Gastrocnemius medialis (tissue), 4 donors: ENCODE data around the gene OR5K1. TPM values are rescaled to one million over a fixed set of nuclear protein-coding genes. Genes with fewer than 3 reads are reported as not detected.

Experiments used
- ATAC-seq, 2 donors: fragments of 150-250 bp; one replicate each; pipeline ENCODE4 v1.9.1; 2016
- DNase-seq, 2 donors: peaks; one replicate each; pipeline ENCODE4 v3.0.0-alpha.2; 2019
- H3K27ac ChIP-seq, 4 donors: fragments of 200-600 bp; sonication (generic); 1 replicate in 1 of 4; 2 replicates in 3 of 4; pipeline ENCODE4 v1.5.1; 2016 to 2018; ENCODE audit warnings: mild to moderate bottlenecking in 2 of 4, moderate library complexity in 1 of 4
- H3K27me3 ChIP-seq, 3 donors: fragments of 200-600 bp; sonication (generic) in 2 of 3; 1 replicate in 1 of 3; 2 replicates in 2 of 3; pipeline versions ENCODE4 v1.5.1 to v1.6.0; 2016 to 2019; ENCODE audit warnings: mild to moderate bottlenecking in 1 of 3, moderate library complexity in 1 of 3
- H3K36me3 ChIP-seq, 2 donors: fragments of 200-600 bp; sonication (generic) in 1 of 2; one replicate each; pipeline ENCODE4 v1.5.1; 2017 to 2018
- H3K4me1 ChIP-seq, 2 donors: fragments of 200-600 bp; sonication (generic) in 1 of 2; one replicate each; pipeline ENCODE4 v1.5.1; 2016 to 2017; ENCODE audit warnings: mild to moderate bottlenecking in 2 of 2
- H3K4me3 ChIP-seq, 4 donors: fragments of 200-600 bp; sonication (generic) in 3 of 4; 1 replicate in 1 of 4; 2 replicates in 3 of 4; pipeline ENCODE4 v1.5.1; 2016 to 2019; ENCODE audit warnings: mild to moderate bottlenecking in 2 of 4
- H3K9me3 ChIP-seq, 3 donors: fragments of 200-600 bp; sonication (generic) in 2 of 3; 1 replicate in 1 of 3; 2 replicates in 2 of 3; pipeline ENCODE4 v1.5.1; 2016 to 2019
- POLR2A ChIP-seq, 2 donors: fragments of 450-650 bp; IDR thresholded peaks; one replicate each; pipeline ENCODE4 v1.6.1; 2017; ENCODE audit warnings: antibody characterized with exemption in 2 of 2, mild to moderate bottlenecking in 2 of 2, moderate library complexity in 2 of 2
- in situ Hi-C, 4 donors: fragments of 200-750 bp; cut with MboI; loops; one replicate each; pipeline versions ENCODE4 v1.15.0 to v1.8.0; 2017; ENCODE audit warnings: low sequenced_read_pairs in 4 of 4
- intact Hi-C: fragments of 100-400 bp; cut with DNase I; formaldehyde crosslinking; loops from one replicate; pipeline ENCODE4 v1.15.1; 2023; ENCODE audit warnings: low total_unique reads
- total RNA-seq, 4 donors: library from RNA; depleted of rRNA; stranded (reverse); fragments of >200 nt; gene quantifications; one replicate each; pipeline versions ENCODE4 v1.1.0 to v1.2.3, GENCODE V29; 2016
- TF ChIP-seq, protein P1 (sequence below), 5 experiments: fragments of 450-650 bp in 3 of 5; fragments of 200-600 bp in 2 of 5; sonication (generic) in 2 of 5; IDR thresholded peaks in 4 of 5; conservative IDR thresholded peaks in 1 of 5; 1 replicate in 4 of 5; 2 replicates in 1 of 5; pipeline ENCODE4 v1.5.1; 2016 to 2019; ENCODE audit warnings: antibody characterized with exemption in 5 of 5, mild to moderate bottlenecking in 3 of 5, moderate library complexity in 3 of 5

OR5K1 gene
- total RNA-seq, 4 donors from 2014 or later = not detected

DNA sequence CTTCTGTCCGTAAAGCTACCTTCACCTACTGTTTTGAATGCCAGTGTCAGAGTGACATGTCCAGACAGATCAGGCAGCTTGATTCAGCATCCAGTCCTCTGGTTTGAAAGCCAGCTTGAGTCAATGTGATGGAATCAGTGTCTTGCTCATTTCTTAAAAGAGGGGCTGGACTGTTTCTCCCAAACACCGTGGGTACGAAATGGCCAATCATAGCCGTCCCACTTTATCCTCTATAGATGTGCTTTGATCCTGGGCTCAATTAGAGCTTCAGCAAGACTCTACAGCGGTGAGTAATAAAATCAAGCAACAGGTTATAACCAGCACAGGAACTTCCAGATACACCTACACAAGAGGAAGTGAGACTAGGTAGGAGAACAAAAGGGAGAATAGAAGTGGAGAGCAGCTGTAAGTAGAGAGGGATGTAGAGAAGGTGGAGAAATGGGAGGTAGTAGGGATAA, 17.0 kb upstream of the OR5K1 start:
- in situ Hi-C loops (no loop called here), intact Hi-C loops (no loop called here)
- no peak overlapping the region for H3K27ac ChIP-seq
- H3K27me3 ChIP-seq = no peaks in the 10 kb centered on the region
- H3K9me3 ChIP-seq = no peaks in the 10 kb centered on the region
- H3K4me1 ChIP-seq = no peaks in the 10 kb centered on the region
- ATAC-seq (no peak), DNase-seq (no peak)
- H3K4me3 ChIP-seq = no peak overlapping the region
- TF ChIP-seq, protein P1, sequence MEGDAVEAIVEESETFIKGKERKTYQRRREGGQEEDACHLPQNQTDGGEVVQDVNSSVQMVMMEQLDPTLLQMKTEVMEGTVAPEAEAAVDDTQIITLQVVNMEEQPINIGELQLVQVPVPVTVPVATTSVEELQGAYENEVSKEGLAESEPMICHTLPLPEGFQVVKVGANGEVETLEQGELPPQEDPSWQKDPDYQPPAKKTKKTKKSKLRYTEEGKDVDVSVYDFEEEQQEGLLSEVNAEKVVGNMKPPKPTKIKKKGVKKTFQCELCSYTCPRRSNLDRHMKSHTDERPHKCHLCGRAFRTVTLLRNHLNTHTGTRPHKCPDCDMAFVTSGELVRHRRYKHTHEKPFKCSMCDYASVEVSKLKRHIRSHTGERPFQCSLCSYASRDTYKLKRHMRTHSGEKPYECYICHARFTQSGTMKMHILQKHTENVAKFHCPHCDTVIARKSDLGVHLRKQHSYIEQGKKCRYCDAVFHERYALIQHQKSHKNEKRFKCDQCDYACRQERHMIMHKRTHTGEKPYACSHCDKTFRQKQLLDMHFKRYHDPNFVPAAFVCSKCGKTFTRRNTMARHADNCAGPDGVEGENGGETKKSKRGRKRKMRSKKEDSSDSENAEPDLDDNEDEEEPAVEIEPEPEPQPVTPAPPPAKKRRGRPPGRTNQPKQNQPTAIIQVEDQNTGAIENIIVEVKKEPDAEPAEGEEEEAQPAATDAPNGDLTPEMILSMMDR (IDR thresholded peaks at IDR 0.05 in 4 of 5, conservative IDR thresholded peaks at IDR 0.05 in 1 of 5) = no peak
- no peak for TF ChIP-seq POLR2A (IDR thresholded peaks at IDR 0.05)
- H3K36me3 ChIP-seq = no peaks in the 10 kb centered on the region

- ATAC-seq = no peak
- in situ Hi-C loops (loop anchor here in 1 of 4 donors (25.0 kb wide), 1 partner anchor 87 kb away; the partner anchor contains the start of gene OR5K4), intact Hi-C loops (no loop called here)
Observed at GRCh38 chr3:98449606-98450193, 13.3 kb upstream of the OR5K1 start.

DNA sequence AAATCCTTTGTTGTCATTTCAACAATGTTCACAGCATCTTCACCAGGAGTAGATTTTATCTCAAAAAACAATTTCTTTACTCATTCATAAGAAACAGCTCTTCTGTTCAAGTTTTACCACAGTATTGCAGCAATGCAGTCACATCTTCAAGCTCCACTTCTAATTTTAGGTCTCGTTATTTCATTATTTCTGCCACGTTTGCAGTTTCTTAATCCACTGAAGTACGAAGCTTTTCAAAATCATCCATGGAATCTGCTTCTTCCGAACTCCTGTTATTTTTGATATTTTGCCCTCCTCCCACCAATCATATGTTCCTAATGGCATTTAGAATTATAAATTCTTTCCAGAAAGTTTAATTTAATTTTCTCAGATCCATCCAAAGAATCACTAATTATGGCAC, 12.6 kb upstream of the OR5K1 start:
- Histone ChIP-seq H3K4me3 (no peak overlapping the region), H3K27me3 (no peaks in the 10 kb centered on the region), H3K9me3 (no peaks in the 10 kb centered on the region), H3K27ac (no peak overlapping the region), H3K4me1 (no peaks in the 10 kb centered on the region), H3K36me3 (no peaks in the 10 kb centered on the region)
- intact Hi-C loops (no loop called here), in situ Hi-C loops (loop anchor here in 1 of 4 donors (25.0 kb wide), 1 partner anchor 88 kb away; the partner anchor contains the start of gene OR5K4)
- DNase-seq (no peak), ATAC-seq (no peak)
- no peak for TF ChIP-seq POLR2A (IDR thresholded peaks at IDR 0.05)
- TF ChIP-seq, protein P1 (IDR thresholded peaks at IDR 0.05 in 4 of 5, conservative IDR thresholded peaks at IDR 0.05 in 1 of 5) = no peak

More at GRCh38 chr3:98449606-98450193, 13.3 kb upstream of the OR5K1 start:
- TF ChIP-seq, protein P1 (IDR thresholded peaks at IDR 0.05 in 4 of 5, conservative IDR thresholded peaks at IDR 0.05 in 1 of 5) = no peak
- TF ChIP-seq POLR2A (IDR thresholded peaks at IDR 0.05) = no peak
- H3K27ac ChIP-seq = no peak overlapping the region
- no peak overlapping the region for H3K4me3 ChIP-seq
- H3K9me3 ChIP-seq = no peaks in the 10 kb centered on the region
- no peak for DNase-seq
- H3K27me3 ChIP-seq = no peaks in the 10 kb centered on the region
- H3K4me1 ChIP-seq = no peaks in the 10 kb centered on the region
- H3K36me3 ChIP-seq = no peaks in the 10 kb centered on the region

DNA sequence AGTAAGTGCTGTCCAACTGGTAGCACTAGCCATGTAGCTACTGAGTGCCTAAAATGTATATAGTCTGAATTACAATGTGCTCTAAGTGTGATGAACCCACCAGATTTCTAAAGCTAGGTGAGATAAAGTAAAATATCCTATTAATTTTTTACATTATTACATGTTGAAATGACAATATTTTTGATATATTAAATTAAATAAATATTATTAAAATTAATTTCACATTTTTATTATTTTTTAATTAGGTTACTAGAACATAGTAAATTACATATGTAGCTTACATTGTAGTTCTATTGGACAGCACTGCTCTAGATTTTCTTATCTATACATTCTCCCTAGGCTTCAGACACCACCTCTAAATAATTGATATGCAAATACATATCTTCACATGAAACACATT, 9.2 kb upstream of the OR5K1 start:
- no peaks in the 10 kb centered on the region for H3K9me3 ChIP-seq
- intact Hi-C loops = no loop called here
- in situ Hi-C loops = loop anchor here in 1 of 4 donors (25.0 kb wide), 1 partner anchor 92 kb away; the partner anchor contains the start of gene OR5K4
- H3K4me1 ChIP-seq = no peaks in the 10 kb centered on the region
- DNase-seq (no peak), ATAC-seq (no peak)
- H3K27me3 ChIP-seq = no peaks in the 10 kb centered on the region
- no peaks in the 10 kb centered on the region for H3K36me3 ChIP-seq
- no peak overlapping the region for H3K4me3 ChIP-seq
- no peak overlapping the region for H3K27ac ChIP-seq
- no peak for TF ChIP-seq POLR2A (IDR thresholded peaks at IDR 0.05)
- TF ChIP-seq, protein P1 (IDR thresholded peaks at IDR 0.05 in 4 of 5, conservative IDR thresholded peaks at IDR 0.05 in 1 of 5) = no peak
